ENCODE results near the gene ALDH1L1.

ALDH1L1 gene

GRCh38 chr3:126135406-126136076, 44.8 kb downstream of the ALDH1L1 start:
- in situ Hi-C loops (cut with HindIII; ENCODE audit: low sequenced_read_pairs), result no loop called here

DNA sequence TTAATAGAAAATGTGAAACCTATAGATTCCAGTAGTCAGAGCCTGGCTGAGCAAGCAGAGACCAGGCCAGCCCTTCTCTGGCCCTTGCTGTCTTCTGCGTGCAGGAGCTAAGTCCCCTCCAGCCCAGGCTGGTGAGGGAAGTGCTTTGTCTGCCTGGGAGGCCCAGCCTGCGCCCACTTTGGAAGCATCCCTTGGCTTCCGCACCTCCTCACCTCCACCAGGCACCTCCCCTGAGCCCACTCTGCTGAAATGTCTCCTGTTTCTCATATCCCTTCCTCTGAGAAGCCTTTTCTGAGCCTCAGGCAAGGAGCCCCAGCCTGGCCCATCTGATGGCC, 45.3 kb downstream of the ALDH1L1 start:
- in situ Hi-C loops (cut with HindIII; ENCODE audit: low sequenced_read_pairs), result no loop called here

DNA sequence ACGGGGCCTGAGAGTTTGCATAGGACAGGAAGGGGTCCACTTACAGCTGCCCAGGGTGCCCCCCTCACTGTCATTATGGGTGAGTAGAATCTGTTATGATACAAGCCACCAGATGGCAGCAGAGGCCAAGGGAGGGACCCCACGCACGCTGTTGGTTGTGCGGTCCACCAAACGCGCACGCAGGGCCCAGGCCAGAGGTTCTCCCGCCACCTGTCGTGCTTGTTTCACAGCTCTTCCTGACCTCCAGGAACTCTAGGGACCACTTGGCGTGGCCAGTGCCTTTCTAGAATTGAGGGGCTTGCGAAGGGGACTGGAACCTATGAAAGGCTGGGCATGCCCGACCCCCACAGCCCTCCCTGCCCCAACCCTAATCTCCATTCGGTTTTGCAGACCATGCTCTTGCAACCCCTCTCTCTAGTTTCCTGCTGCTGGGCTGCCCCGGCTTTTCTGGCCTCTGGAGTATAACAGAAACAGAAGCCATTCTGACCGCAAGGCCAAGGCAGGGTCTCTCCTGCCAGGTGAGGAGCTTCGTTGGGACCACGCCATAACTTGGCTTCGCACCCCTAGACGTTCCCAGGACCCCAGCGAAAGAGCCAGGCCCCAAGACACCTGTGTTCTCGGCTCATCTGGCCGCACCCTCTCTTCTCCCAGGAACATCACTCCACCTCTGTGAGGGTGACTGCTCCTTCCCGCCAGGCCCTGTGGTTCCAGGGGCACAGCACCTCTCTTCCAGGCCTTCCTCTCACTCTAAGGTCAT, 46.0 kb downstream of the ALDH1L1 start:
- in situ Hi-C loops (cut with HindIII; ENCODE audit: low sequenced_read_pairs), result loop anchor here (5.0 kb wide), 1 partner anchor 48 kb away; the partner anchor contains the start of gene ALDH1L1

- in situ Hi-C loops (cut with HindIII; ENCODE audit: low sequenced_read_pairs), result loop anchor here (5.0 kb wide), 1 partner anchor 49 kb away; the partner anchor contains the start of gene ALDH1L1
Observed at GRCh38 chr3:126133606-126134005, 46.8 kb downstream of the ALDH1L1 start.

- in situ Hi-C loops (cut with HindIII; ENCODE audit: low sequenced_read_pairs), result loop anchor here (5.0 kb wide), 1 partner anchor 49 kb away; the partner anchor contains the start of gene ALDH1L1
Observed at GRCh38 chr3:126132751-126133511, 47.5 kb downstream of the ALDH1L1 start.

DNA sequence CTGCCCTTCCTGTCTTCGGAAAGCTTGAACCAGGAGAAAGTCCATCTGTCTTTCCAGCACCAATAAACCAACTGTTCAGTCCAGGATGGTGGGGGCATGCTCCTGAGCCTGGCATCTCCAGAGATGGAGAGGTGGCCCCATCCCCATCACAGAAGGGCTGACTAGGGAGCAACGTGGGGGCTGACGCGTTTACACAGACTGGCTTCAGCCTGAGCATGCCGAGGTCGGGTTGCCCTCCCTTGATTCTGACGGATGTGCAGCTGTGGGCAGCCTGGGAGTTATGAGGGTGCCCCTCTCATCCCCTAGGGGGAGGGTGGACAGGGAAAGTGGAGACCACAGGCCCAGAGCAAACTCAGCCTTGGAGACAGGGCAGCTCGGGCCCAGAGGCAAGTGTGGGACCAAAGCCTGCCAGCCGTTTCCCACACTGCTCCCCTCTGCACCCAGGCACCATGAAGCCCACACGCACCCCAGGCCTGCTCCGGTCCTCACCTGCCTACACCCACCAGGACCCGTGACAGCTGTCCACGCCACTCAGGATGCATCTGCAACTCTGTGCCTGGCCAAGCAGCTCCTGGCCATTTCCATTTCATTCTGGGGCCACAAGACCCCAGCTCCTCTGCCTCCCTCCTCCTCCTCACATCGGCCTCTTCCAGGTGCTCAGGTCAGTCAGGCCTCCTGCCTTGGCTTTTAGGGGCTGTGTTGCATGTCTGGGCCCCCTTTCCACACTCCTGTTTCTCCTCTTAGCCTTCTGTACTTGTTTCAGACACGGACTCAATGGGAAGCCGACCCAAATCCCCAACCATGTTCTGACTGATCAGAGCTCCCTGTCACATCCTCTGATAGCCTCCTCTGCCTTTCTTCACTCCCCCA, 48.3 kb downstream of the ALDH1L1 start:
- in situ Hi-C loops (cut with HindIII; ENCODE audit: low sequenced_read_pairs), result loop anchor here (5.0 kb wide), 1 partner anchor 50 kb away; the partner anchor contains the start of gene ALDH1L1

GRCh38 chr3:126130981-126131745, 49.2 kb downstream of the ALDH1L1 start:
- in situ Hi-C loops (cut with HindIII; ENCODE audit: low sequenced_read_pairs), result loop anchor here (5.0 kb wide), 1 partner anchor 51 kb away; the partner anchor contains the start of gene ALDH1L1

- in situ Hi-C loops (cut with HindIII; ENCODE audit: low sequenced_read_pairs), result loop anchor here (5.0 kb wide), 1 partner anchor 52 kb away; the partner anchor contains the start of gene ALDH1L1
Observed at GRCh38 chr3:126130081-126130855, 50.1 kb downstream of the ALDH1L1 start.

DNA sequence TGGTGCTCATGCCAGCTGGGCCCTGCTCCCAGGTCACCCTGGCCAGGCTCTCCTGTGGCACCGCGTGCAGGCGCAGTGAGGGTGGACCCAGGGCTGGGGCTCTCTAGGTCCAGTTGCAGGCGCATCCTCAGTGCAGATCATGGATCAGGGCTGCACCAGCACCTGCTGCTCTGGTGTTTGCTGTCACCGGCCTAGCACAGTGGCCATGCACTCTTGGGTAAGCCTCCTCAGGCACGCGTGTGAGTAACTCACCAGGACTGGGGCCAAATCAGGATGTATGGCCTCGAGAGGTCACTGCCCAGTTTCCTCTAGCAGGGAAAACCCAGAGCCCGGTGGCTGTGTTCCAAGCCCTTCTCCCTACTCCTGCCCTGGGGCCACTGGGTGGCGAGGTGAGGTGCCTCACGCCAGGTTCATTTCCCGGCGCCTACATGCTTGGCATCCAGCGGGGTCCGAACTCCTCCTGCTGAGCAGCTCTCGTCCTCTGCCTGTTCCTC, 50.9 kb downstream of the ALDH1L1 start:
- in situ Hi-C loops (cut with HindIII; ENCODE audit: low sequenced_read_pairs), result no loop called here

DNA sequence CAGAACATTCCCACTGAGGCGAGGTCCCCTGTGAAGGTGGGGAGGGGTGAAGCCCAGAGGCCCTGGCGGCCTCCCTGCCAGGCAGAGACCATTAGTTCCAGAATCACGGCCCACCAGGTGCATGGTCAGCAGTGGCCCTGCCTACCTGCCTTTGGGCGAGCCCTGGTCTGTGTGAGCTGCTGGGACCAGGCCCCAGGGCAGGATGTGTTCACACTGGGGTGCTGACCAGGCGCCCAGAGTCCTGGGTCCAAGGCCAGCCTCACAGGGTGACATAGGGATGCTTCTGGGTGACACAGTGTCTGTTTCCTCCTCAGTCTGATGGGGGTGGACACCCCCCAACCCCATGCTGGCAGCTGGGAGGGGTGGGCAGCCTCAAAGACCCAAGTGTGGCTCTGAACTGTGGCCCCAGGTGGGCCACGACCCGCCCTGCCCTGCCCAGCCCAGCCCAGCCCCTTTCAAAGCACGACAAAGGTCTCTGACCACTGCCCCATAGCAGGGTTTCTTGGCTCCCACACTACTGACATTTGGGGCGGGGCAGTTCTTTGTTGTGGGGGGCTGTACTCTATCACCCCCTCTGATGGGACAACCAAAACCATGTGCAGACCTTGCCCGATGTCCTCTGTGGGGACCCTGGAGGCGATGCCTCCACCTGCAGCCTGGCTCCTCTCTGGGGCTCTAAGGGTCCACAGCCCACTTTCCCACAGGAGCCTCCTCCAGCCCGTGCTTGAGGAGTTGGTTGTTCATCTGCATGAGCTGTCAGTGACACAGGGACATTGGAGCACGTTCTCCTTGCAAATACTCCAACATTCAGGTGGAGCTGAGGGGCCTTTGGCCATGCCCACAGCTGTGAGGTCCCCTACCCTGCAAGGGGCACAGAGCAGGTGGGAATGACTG, 51.6 kb downstream of the ALDH1L1 start:
- in situ Hi-C loops (cut with HindIII; ENCODE audit: low sequenced_read_pairs), result no loop called here

- in situ Hi-C loops (cut with HindIII; ENCODE audit: low sequenced_read_pairs), result no loop called here
Observed at GRCh38 chr3:126127904-126128303, 52.5 kb downstream of the ALDH1L1 start.

GRCh38 chr3:126127452-126127851, 52.9 kb downstream of the ALDH1L1 start:
- in situ Hi-C loops (cut with HindIII; ENCODE audit: low sequenced_read_pairs), result no loop called here

DNA sequence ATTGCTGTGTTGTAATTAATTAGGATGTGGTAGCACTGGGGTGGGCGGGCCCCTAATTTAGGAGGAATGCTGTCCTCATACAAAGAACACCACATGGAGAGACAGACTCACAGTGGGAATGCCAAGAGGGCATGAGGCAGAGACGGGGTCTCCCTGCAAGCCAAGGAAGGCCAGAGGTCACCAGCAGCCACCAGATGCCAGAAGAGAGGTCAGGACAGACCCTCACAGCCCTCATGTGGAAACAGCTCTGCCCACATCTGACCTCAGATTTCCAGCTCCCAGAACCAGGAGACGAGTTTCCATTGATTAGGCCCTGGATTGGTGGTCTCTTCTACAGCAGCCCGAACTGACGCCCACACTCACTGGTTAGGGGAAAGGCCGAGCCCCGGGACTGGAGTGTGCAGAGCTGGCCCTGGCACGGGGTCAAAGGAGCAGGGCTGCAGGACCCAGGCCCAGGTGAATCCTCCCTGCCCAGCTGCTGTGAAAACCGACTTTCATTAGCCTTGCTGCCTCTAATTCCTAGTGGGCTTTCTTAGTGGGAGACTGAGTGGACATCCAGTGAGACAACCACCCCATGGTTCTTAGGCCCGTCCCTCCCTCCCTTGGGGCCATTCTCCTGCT, 53.5 kb downstream of the ALDH1L1 start:
- in situ Hi-C loops (cut with HindIII; ENCODE audit: low sequenced_read_pairs), result no loop called here

- in situ Hi-C loops (cut with HindIII; ENCODE audit: low sequenced_read_pairs), result no loop called here
Observed at GRCh38 chr3:126126286-126126685, 54.1 kb downstream of the ALDH1L1 start.

- in situ Hi-C loops (cut with HindIII; ENCODE audit: low sequenced_read_pairs), result no loop called here
Observed at GRCh38 chr3:126125781-126126251, 54.6 kb downstream of the ALDH1L1 start.

DNA sequence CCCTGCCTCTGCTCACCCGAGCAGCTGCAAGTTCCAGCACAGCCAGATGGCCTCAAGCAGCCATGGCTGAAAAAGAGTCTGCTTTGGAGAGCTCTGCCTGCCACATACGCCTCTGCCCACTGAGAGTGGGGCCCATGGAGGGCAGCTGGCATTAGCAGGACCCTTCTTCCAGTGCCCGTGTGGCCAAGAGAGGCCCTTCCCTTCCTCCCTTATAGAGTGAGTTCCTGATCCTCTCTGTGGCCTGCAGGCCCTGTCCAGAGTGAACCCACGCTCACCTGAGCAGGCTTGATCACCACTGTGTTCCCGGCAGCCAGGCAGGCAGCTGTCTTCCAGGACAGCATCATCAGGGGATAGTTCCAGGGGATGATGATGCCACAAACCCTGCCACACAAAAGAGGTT, 55.0 kb downstream of the ALDH1L1 start:
- in situ Hi-C loops (cut with HindIII; ENCODE audit: low sequenced_read_pairs), result no loop called here

DNA sequence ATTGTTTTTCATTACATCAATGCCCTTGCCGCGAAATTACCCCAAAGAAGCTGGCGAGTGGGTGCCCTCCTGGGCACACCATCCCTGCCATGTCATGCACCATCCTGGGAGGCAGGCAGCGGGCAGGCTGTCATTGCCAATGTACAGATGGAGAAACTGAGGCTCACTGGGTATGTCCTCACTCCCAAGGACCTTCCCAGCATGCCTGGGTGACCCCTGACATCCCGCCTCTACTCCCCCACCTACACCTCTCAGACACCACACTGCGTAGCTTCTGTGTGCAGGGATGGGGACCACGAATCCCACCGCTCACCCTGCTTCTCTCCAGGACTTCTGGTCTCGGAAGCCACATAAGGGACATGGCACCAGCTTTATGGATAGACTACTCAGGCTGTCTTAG, 55.5 kb downstream of the ALDH1L1 start:
- in situ Hi-C loops (cut with HindIII; ENCODE audit: low sequenced_read_pairs), result no loop called here
